Ovary (tissue), 3 donors: ENCODE data around the gene KLHL5.

ENCODE experiments used
- EP300 ChIP-seq: sonication (generic); formaldehyde crosslinking; IDR thresholded peaks from one replicate; pipeline ENCODE4 v1.6.1; 2017; ENCODE audit warnings: antibody characterized with exemption
- POLR2A ChIP-seq: fragments of 450-650 bp; IDR thresholded peaks from one replicate; pipeline ENCODE4 v1.6.1; 2017; ENCODE audit warnings: antibody characterized with exemption, mild to moderate bottlenecking, moderate library complexity
- TF ChIP-seq, protein P1 (sequence below), 3 donors: fragments of 450-650 bp in 2 of 3; fragments of 200-600 bp in 1 of 3; IDR thresholded peaks; one replicate each; pipeline versions ENCODE4 v1.5.1 to v1.8.0; 2016 to 2022; ENCODE audit warnings: antibody characterized with exemption in 3 of 3, mild to moderate bottlenecking in 1 of 3
- donor health status: DM: no; HTN: no; CAD: no.

DNA sequence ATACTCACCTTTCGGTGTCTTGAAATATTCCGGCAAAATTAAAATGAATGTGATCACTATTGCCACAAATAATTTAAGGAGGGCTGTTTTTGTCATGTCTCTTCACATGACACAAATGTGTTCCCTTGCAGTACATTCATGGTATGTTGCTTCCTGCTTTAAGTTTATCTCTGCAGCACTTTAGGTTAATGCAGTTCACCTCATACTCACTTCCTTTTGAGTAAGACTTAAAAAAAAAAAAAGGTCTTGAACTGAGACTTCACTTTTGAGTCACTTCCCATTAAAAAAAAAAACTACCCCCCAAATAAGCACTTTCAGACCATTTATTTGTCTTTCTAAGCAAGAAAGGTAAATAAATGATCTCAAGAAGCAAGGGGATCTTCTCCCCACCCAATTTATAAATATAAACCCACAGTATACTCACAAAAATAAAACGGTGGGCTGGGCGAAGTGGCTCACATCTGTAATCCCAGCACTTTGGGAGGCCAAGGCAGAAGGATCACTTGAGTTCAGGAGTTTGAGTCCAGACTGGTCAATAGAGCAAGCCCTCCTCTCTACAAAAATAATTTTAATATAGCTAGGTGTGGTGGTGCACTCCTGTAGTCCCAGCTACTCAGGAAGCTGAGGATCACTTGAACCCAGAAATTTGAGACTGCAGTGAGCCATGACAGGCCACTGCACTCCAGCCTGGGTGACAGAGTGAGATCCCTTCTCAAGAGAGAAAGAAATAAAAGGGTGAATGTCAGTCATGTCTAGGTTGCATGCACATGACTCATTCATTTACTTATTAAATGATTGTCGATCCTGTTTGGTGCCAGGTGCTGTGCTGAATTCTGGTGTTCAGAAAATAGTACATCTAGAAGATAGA lies 29.6 kb upstream of the KLHL5 start, which contains the start of gene TMEM156:
- no peak for TF ChIP-seq EP300
- TF ChIP-seq, protein P1, sequence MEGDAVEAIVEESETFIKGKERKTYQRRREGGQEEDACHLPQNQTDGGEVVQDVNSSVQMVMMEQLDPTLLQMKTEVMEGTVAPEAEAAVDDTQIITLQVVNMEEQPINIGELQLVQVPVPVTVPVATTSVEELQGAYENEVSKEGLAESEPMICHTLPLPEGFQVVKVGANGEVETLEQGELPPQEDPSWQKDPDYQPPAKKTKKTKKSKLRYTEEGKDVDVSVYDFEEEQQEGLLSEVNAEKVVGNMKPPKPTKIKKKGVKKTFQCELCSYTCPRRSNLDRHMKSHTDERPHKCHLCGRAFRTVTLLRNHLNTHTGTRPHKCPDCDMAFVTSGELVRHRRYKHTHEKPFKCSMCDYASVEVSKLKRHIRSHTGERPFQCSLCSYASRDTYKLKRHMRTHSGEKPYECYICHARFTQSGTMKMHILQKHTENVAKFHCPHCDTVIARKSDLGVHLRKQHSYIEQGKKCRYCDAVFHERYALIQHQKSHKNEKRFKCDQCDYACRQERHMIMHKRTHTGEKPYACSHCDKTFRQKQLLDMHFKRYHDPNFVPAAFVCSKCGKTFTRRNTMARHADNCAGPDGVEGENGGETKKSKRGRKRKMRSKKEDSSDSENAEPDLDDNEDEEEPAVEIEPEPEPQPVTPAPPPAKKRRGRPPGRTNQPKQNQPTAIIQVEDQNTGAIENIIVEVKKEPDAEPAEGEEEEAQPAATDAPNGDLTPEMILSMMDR (IDR thresholded peaks at IDR 0.05) = no peak
- TF ChIP-seq POLR2A = no peak
